HG02884 (cell line): Measurements from ENCODE around the gene BRINP2.

Experiments
- ATAC-seq: cut with Tn5 transposase; IDR thresholded peaks from one replicate; pipeline ENCODE4 v1.9.1; 2021; ENCODE audit warnings: mild to moderate bottlenecking, moderate library complexity; ENCODE audit not compliant: unreplicated experiment

BRINP2 gene

DNA sequence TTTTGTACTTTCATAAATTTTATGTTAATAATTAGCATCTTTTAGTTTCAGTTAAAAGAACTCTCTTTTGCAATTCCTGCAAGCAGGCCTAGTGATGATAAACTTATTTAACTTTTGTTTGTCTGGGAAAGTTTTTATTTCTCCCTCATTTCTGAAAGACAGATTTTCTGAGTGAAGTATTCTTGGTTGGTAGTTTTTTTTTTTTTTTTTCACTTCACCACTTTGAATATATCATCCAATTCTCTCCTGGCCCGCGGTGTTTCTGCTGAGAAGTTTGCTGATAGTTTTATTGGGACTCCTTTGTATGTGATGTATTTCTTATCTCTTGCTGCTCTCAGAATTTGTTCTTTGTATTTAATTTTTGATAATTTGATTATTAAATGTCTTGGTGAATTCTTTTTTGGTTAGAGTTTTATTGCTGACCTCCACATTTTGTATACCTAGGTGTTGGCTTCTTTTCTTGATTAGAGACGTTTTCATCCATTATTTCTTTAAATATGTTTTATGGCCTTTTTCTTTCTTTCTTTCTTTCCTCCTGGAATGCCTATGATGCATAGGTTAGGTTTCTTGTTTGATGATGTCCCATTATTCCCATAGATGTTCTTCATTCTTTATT is 45.9 kb downstream of the BRINP2 start:
- ATAC-seq, result no peak

DNA sequence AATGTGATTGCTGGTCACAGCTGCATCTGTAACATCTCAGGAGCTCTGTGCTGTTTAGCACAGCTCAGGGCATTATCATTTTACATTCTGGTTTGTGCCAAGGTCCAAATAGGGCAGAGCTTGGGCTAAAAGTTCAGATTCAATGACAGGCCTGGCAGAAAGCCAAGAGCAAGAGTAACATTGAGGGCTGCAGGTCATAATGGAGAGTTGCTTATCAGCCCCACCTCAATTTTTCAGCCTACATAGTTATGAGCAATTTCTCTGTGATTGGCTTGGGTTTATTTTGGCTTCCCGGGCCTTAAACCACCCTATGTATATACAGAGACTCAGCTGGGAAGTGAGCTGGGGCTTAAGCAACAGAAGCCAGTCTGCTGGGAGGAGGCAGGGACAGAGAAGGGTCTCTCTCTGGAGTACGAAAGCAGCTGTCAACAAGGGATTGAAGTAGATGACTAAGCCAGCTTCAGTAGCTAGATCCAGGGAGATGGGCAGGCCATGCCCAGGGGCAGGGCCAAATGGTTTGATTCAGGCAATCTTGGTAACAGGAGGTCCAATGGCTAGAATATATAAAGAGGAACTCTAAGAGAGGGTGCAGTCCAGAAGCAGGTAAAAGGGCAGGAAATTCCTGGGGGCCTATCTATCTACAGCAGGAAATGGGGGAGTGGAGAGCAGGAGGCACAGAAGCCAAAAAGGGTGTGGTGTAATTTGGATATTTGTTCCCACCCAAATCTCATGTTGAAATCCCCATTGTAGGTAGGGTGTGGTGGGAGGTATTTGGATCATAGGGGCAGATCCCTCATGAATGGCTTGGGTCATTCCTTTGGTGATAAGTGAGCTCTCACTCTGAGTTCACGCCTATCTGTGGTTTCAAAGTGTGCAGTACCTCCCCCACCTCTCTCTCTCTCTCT is 49.0 kb downstream of the BRINP2 start:
- no peak for ATAC-seq

- ATAC-seq, result no peak
These were observed 52.6 kb downstream of the BRINP2 start for GRCh38 chr1:177223359-177223758.

DNA sequence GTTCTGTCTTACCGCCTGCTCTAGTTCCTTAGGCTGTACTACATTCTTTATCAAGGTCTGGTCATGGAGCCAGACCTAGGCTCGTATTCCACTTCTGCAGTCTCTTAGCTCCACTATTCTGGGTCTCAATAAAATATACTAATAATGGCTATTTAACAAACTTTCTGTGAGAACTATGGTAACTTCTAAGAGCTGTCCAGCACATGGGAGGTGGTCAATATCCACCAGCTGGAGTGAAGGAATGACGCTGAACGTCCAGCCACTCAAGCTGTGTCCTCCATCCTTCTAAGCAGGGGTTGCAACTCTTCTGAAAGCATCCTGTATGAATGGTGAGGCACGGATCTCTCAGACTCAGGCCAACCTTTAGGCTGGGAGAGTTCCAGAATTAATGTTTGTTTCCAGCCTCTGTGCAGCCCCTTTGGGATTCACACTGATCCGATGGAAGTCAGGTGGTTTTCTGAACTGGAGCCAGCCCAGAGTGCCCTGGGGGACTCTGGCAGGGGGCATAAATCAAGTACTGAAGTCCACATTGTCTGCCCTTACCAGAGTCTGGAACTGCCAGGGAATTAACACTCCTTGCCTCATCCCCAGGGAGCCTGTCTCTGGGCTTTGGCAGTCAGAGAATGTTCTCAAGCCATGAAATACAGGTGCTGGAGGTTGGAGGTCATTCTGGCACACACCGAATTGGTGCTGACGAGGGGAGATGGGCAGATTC is 57.4 kb downstream of the BRINP2 start:
- no peak for ATAC-seq

GRCh38 chr1:177228693-177229065 is 57.9 kb downstream of the BRINP2 start:
- ATAC-seq, result no peak

- ATAC-seq, result no peak
These were observed 59.0 kb downstream of the BRINP2 start for GRCh38 chr1:177229781-177230180.

DNA sequence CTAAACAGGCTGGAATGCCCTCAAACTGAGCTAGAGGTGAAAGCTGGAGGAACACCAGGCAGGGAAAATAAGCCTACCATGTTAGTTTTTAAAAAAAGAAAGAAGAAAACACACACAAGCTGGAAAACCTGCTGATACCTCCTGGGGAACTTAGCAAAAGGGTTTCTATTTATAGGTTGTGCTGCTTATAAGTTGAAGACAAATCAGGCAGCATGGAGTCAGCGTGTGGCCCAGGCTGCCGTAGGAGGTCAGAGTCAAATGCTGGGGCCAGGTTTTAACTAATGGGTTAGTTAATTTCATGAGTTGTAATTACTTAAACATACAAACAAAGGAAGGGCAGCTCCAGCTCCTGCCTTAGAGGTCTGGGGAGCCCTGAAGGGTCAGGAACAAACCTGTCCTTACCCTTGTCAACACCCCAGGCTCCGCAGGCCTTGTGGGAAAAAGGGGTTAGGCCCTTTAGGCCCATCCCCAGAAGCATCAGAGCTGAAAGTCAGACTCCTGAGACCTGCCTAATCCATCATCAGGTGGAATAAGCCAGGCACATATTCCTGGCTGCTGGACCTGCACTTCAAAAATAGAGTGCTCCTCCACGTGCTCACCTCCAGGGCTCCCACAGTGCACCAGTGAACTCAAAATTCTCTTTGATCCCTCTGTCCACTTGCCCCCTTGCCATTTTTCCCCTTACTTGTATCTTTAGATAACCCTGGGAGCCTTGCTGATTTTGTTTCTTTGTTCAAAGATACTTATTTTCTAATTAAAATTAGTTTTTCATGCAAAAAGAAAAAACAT is 59.7 kb downstream of the BRINP2 start:
- ATAC-seq, result no peak

DNA sequence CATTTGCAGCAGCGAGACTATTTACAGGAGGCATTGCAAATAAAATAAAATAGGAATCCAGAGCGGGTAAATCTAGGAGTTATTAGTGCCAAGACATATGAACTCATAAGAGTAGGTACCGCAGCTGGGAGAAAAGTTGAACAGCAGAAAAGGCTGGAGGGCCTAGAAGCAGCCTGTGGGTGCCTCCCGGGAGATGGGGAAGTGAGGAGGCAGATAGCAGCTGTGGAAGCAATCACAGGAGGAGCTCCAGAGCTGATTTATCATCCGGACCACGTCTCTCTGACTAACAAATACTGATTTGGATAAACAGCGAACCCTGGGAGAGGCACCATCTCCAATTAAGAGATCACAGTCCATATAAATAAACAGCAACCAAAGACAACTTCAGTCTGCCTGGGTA is 64.6 kb downstream of the BRINP2 start:
- no peak for ATAC-seq

GRCh38 chr1:177236962-177237361 is 66.2 kb downstream of the BRINP2 start:
- no peak for ATAC-seq

GRCh38 chr1:177238967-177239366 is 68.2 kb downstream of the BRINP2 start:
- no peak for ATAC-seq

DNA sequence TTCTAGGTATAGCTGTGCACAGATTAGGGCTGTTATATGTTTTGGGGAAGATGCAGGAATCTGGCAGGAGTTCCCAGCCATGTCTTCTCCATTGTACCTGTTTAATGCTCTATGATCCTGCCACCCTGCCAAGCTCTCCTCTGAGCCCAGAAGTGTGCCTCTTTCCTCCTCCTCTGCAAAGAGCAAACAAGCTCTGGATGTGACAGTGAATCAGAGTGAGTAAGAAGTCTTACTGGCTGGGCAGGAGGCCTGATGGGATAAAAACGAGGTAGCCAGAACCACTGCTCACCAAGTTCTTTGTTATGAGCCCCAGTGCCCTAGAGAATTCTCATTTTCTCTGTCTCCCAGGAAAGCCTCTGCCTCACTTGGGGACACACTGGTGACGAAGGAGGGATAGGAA is 69.0 kb downstream of the BRINP2 start:
- ATAC-seq, result no peak

- ATAC-seq, result no peak
These were observed 73.0 kb downstream of the BRINP2 start for GRCh38 chr1:177243773-177244172.

DNA sequence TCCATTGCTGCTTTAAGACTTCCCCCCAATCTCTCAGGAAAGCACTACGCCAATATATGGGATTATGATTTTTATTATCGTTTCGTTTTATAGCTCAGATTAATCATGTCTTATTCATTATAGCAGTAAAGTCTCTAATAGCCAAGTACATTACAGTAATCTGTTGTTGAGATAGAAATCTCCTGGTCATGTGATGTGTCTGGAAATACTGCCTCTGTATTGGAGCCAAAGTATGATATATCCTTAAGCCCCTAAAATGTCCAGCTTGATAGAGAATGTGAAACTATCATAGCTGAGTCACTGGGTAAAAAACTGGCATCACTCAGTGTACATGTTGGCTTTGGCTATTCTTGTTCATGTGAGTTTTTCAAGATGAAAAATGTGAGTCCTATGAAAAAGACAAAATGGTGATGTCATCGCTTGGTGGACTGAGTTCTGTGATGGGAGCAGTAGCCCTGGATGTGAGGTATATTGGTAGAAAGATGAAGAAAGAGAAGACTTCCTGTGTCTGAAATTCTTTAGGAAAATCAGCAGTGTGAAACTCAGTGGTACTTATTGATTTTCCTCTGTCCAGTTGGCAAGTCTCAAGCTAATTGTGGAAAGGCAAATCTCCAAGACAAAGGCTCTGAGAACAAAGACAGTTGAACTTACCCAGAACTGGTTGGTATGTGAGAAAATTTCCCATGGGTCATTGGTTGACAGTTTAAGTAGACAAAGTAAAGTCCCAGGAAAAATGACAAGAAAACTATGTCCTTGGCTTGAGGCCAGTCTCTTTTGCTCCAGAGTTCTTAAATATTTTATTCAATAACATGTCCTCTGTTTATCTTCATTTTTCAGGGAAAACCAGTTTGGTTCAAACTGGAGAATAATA is 76.2 kb downstream of the BRINP2 start:
- no peak for ATAC-seq

GRCh38 chr1:177247623-177248176 is 76.9 kb downstream of the BRINP2 start:
- ATAC-seq, result no peak

- ATAC-seq, result no peak
These were observed 77.5 kb downstream of the BRINP2 start for GRCh38 chr1:177248258-177248657.

GRCh38 chr1:177249231-177249630 is 78.5 kb downstream of the BRINP2 start:
- ATAC-seq, result no peak

- ATAC-seq, result no peak
These were observed 82.1 kb downstream of the BRINP2 start for GRCh38 chr1:177252877-177253276.

DNA sequence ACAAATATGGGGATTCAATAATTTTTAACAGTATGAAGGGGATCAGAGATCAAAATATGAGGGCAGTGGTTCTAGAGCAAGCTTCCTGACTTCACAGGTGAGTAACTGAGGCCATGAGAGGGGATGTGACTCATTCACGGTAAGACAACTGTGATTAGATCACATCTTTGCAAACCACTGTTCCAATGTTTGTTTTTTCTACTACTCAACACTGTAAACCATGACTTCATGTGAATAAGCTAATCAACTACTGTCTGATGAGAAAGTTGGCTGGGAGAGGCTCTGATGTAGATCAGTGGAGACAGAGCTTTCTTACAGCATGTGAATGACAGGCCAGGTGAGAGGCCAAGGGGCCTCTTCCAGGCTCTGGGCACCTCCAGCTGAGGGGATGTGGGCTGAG is 84.7 kb downstream of the BRINP2 start:
- no peak for ATAC-seq

GRCh38 chr1:177256153-177257075 is 85.7 kb downstream of the BRINP2 start:
- no peak for ATAC-seq
